D721Med (cell line): ENCODE data around the gene CCDC38.

Source experiments
- DNase-seq: peaks from one replicate; pipeline ENCODE4 v3.0.0; 2011; ENCODE audit warnings: low spot score; ENCODE audit not compliant: insufficient read length
- FAIRE-seq: peaks from 2 replicates; lab custom pipeline; 2011; peaks lifted over from hg19 to GRCh38; lab: Jason Lieb, UNC
- TF ChIP-seq, protein P1 (sequence below): IDR thresholded peaks from 2 replicates; pipeline ENCODE4 v1.5.1; 2012; ENCODE audit warnings: mild to moderate bottlenecking, control low read depth; ENCODE audit not compliant: insufficient read depth; ENCODE audit errors: missing control alignments

The CCDC38 gene

GRCh38 chr12:95982602-95983001 lies 40.2 kb upstream of the CCDC38 start:
- DNase-seq (no peak), FAIRE-seq (no peak)
- TF ChIP-seq, protein P1, sequence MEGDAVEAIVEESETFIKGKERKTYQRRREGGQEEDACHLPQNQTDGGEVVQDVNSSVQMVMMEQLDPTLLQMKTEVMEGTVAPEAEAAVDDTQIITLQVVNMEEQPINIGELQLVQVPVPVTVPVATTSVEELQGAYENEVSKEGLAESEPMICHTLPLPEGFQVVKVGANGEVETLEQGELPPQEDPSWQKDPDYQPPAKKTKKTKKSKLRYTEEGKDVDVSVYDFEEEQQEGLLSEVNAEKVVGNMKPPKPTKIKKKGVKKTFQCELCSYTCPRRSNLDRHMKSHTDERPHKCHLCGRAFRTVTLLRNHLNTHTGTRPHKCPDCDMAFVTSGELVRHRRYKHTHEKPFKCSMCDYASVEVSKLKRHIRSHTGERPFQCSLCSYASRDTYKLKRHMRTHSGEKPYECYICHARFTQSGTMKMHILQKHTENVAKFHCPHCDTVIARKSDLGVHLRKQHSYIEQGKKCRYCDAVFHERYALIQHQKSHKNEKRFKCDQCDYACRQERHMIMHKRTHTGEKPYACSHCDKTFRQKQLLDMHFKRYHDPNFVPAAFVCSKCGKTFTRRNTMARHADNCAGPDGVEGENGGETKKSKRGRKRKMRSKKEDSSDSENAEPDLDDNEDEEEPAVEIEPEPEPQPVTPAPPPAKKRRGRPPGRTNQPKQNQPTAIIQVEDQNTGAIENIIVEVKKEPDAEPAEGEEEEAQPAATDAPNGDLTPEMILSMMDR, result no peak

DNA sequence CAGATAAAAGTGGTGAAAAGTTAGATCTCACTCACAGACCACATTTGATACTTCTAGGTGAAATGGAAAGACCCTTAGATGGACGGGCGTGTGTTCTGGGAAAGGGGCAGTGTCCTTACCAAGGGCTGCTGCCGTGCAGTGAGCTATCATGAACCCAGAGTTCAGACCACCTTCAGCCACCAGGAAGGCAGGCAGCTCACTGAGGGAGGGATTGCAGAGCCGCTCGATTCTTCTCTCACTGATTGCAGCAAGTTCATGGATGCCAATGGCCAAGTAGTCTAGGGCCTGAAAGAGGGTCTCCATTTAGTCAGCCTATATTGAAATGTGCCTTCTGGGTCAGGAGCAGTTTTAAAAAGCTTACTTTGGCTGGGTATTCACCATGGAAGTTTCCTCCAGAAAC lies 38.0 kb upstream of the CCDC38 start:
- FAIRE-seq (no peak), DNase-seq (no peak)
- TF ChIP-seq, protein P1, result no peak

DNA sequence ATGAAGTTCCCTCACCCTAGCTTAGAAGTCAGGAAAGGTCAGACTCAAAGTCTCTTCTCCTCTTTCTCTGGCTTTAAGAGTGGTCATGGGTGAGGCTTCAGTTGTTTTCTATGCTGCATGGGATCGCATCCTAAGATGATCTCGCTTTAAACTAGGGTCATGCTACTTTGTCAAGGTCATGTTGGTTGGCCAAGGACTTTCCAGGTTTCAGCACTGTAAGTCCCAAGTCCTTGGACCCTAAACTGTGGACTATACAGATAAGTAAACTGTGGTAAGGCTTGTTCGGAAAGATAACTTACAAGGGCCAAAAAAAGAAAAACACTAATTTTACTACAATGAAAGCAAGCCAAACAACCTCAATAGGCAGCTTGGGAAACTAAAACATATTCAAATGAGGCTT lies 36.4 kb upstream of the CCDC38 start:
- FAIRE-seq, result no peak
- DNase-seq, result no peak
- TF ChIP-seq, protein P1, result no peak

- DNase-seq, result no peak
- TF ChIP-seq, protein P1, result no peak
- no peak for FAIRE-seq
Observed at GRCh38 chr12:95978351-95978750, 35.9 kb upstream of the CCDC38 start.

- DNase-seq (no peak), FAIRE-seq (no peak)
- TF ChIP-seq, protein P1, result no peak
Observed at GRCh38 chr12:95977764-95978305, 35.4 kb upstream of the CCDC38 start.

GRCh38 chr12:95976416-95976832 lies 34.0 kb upstream of the CCDC38 start:
- DNase-seq (no peak), FAIRE-seq (no peak)
- TF ChIP-seq, protein P1, result no peak

GRCh38 chr12:95975491-95975890 lies 33.1 kb upstream of the CCDC38 start:
- DNase-seq (no peak), FAIRE-seq (no peak)

More at GRCh38 chr12:95975491-95975890, 33.1 kb upstream of the CCDC38 start:
- TF ChIP-seq, protein P1, result no peak
